CD4-positive, alpha-beta T cell treated with Interleukin-6 at 100 ng/mL for 8 hours (primary cell): ENCODE measurements around the gene SLC66A2.

ENCODE experiments used
- DNase-seq: peaks from one replicate; pipeline ENCODE4 v3.0.0-alpha.2; 2020; ENCODE audit warnings: mixed read lengths, low spot score

The SLC66A2 gene

DNA sequence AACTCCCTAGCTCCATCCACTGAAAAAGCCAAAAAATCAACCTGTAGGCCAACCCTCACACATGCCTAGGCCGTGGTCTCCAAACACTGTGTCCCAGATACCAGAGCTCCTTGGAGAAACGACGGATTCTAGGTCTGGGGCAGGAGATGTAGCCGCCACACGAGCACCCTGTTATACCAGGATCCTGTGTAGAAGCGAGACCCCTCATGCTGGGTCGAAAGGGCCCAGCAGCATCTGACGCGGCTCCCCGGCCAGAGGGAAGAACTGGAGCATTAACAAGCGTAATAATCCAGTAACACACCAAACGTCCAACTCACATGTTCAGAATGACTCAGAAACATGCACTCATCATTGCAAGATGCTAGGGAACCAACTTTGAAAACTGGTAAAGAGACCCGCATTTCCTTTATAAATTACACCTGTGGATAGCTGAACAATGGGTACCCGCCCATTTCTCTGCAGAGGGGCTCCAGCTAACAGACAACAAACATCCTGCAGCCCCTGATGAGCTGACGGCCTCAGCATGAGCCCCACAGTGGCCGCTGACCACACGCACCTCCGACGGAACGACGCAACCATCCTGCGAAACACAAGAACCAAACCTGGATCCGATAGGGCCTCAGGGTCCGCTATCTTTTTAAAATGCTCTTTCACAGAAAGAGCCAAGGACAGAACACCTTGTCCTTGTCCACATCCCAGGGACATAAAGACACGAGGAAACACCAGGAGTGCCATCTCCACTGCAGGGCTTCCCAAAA is 14.2 kb downstream of the SLC66A2 start:
- no peak for DNase-seq

DNA sequence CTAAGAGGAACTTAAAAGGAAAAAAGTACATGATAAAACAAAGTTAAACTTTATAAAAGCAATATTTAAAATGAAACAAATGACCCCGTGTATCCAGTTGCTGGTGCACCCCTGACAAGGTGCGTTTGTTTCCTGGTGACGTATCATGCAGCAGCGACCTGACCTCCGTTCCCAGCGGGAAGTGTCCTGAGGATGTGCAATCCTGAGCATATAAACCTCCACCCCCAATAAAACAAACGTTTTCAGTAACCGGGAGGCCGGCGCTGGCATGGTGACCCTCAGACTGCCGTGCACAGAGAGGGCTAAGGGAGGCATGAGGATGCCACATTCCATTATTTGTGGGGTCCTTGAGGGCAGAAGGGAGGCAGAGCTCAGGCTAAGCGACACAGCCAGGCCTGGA is 14.8 kb downstream of the SLC66A2 start:
- no peak for DNase-seq

DNA sequence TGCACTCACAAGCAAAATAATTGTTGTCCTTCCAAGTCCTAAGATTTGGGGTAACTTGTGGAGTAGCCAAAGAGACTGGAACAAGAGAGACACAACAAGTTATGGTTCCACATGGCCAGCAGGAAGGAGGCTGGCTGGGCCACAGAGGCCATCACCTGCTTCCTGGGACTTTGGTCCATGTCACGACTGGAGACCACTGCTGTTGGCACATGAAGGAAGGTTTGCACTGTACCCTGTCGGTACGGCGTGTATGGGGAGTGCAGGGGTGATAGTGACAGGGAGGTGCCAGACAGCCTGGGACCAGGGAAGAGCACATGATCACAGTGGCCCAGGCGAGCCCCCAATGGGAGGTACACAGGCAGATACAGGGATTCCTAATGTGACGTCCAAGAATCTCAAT is 15.5 kb downstream of the SLC66A2 start:
- no peak for DNase-seq

DNA sequence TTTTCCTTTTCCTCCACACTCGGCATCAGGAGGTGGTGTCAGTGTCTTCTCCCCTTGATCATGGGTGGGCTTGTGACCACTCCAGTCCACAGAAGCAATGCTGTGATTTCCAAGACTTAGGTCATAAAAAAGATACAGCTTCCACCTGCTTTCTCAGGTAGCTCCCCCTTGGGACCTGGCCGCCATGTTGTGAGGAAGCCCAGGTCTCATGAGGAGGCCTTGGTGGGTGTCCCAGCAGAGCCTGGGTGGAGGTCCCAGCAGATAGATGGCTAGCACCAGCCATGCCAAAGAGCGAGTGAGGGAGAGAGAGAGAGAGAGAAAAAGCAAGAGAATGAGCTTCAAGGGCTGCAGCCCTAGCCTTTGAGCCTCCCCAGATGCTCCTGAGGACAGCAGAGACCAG is 16.0 kb downstream of the SLC66A2 start:
- DNase-seq, result no peak

DNA sequence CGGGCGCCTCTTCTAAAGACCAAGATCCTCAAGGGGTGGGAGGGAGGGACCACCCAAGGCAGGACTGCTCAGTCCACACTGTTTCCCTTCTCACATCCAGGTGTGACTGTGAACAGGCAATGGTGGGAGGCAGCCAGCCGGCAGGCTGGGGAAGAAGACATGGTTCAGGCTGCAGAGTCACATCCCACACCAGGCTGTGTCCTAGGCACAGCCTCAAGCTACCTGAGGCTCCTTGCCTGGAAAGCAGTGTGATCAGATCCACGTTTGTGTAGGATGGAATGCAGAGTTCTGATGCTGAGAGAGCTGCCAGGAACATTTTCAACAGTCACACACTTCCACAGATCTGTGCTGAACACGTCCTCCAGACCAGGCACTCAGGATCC is 16.4 kb downstream of the SLC66A2 start:
- no peak for DNase-seq

DNA sequence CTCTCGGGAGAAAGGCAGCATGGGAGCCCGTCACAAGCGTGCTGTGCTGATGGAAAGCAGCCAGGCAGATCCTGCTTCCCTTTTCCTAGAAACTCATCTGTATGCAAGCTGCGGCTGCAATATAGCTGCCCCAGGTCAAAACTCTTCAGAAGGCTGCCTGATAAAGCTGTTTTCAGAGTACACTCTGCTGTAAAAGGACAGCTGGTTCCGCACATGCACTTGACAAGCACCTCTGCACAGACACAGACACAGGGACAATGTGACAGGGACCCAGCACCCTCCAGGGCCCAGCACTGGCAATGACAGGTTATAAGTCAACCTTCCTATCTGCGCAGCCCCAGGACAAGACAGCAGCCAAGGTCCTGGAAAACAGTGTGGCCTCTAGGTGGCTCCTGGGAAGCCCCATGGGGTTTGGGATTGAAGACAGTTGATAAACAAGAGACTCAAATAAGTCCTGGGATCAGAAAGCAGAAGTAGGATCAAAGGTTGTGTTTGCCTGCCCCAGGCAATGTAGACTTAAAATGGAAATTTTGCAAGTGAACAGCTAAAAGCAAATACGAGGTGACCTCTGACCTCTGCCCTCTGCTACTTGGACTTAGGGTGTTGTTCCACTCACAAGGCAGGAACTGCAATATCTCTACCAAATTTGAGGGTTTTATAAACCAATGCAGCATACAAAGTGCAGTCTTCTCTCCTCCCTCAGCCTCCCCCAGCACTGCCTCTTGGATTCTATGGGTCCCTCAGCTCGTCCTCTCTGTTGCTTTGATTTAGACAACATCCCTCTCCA is 16.9 kb downstream of the SLC66A2 start:
- no peak for DNase-seq

DNA sequence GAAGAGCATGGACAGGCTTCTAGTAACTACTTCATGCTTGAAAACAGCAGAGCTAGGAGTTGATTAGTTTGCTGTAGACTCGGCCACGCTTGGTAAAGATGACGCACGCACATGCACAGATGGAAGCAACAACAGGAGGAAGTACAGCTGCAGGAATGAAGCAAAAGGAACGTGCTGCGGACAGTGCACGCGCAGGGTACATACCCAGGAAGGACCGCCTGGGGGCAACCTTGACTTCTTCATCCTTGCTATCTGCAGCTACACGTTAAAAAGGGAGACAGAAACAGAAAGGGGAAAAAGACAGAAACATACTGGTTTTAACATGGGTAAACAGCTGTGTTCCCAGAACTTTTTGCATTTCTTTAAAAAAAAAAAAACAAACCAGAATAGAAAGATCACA is 17.7 kb downstream of the SLC66A2 start:
- DNase-seq, result no peak

DNA sequence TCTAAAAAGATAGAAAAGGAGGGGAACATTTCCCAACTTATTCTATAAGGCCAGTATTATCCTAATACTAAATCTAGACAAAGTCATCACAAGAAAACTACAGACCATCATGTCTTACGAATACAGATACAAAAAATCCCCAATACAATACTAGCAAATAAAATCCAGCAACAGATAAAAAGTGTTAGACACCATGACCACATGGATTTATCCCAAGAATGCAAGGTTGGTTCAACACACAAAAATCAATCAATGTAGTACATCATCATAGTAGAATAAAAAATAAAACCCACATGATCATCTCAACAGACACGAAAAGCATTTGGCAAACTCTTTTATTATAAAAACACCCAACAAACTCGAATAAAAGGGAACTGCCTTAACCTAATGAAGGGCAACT is 18.5 kb downstream of the SLC66A2 start:
- DNase-seq, result no peak

DNA sequence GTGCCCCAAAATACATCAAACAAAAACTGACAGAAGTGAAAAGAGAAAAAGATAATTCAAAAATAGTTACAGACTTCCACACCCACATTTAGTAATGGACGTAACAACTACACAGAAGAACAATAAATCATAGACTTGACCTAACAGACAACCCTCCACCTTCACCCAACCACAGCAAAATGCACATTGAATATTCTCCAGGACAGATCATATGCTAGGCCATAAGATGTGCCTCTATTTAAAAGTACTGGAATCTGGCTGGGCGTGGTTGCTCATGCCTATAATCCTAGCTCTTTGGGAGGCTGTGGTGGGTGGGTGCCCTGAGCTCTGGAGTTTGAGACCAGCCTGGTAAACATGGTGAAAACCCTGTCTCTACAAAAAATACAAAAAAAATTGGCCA is 20.0 kb downstream of the SLC66A2 start:
- no peak for DNase-seq

DNA sequence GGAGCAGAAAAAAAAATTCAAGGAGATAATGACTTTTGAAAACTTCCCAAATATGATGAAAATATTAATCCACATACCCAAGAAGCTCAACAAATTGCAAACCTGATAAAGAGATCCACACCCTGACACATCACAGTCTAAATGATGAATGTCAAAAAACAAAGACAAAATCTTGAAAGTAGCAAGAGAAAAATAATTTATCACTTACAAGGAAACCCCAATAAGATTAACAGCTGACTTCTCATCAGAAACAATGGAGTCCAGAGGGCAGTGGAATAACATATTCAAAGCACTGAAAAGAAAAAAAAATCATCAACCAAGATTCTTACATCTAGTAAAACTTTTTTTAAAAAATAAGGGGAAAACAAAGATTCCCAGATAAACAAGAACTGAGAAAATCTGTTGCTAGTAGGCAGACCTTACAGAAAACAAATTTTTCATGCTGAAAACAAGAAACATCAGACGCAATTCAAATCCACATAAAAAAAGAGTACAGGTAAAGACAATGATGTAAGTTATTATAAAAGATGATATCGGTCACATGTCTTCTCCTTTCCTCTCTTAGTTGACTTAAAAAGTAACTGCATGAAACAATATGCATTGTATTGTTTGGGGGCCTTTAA is 21.3 kb downstream of the SLC66A2 start:
- no peak for DNase-seq

DNA sequence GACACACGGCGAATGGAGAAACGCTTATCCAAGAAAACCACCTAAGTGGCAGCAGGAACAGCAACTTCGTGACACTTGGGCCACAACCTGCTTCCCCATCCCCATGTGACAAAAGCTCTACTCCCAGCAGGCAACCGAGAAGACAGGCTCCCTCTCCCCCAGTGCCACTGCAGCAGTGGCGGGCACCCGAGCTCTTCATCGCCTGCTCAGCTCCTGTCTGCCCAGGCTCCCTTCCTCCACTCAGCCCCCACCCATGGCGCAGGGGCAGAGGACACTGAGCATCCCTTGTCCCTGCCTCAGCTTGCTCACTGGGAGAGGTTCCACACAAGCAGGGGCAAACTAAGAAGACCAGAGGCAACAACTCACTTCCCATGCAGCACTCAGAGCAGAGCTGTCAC is 22.9 kb downstream of the SLC66A2 start:
- DNase-seq, result no peak

DNA sequence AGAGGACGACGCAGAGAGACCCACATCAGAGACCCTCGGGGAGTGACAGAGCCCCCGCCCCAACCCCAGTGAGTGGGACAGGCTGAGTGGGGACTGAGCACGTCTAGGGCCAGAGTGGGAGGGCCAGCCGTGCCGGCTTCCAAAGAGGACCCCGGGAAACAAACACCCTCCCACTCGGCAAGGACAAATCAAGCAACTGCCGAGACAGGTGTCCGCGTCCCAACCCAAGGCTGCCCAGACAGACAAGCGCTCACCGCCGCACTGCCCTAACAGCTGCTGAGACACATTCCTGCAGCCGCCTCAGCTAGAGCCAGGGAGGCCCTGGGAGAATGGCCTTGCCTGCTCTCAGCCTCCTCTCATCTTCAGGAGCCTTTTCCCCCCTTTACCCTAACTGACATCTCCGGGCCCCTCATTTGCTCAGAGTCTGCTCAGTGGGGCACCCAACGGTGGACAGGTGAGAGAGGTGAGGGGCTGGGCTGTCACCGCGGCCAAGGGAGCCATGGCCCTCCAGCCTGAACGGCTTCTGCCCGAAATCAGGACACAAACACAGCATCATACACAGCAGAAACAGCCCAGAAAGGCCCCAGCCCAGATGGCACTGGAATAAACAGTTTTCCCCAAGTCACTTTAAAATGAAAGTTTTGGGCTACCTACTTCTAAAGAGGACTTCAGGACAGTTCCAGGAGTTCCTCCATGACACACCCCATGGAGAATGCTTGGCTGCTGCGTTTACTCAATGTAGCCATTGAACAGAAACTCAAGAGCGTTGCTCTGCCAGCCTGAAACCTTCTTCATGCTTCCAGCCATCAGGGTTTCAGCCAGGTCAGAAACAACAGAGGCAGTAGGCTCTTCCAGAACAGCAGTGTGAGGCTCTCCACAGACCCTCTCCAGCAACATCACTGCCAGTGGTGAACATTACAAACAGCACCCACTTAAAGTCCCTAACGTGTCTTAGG is 23.6 kb downstream of the SLC66A2 start:
- DNase-seq, result no peak

DNA sequence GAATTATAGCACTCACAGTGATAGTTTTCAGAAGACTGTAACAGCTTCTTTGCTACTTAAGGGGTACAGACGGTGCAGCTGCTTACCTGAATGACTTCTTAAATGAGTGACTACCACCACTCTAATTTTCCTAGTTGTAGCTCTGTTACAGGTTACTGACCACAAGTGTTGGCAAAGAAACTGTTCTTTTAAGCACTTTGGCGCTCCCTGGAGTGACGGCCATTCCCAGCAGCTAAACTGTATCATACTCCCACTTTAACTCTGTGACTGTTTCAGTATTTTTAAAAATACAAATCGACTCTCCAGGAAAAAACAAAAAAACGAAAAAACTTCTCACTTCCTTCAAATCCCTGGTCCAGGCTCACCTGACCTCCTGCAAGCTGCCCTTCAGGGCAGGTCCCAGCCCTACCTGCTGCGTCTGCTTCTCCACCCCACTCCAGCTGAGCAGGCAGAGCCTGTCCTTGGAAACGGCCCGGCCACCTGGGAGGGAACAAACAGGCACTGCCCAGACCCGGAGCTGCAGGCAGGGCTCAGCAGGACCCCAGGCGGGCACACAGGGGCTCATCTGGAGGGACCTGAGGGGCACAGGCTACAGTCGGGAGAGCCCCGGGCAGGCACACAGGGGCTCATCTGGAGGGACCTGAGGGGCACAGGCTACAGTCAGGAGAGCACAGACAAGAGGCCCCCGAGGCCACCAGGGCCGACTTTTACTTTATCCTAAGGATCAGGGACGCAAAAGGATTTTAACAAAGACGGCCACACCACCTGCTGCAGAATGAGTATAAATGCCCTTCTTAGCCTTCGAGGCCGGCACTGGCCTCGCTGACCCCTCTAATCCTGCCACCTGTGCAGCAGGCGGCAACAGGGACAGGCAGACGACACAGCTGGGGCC is 24.5 kb downstream of the SLC66A2 start:
- no peak for DNase-seq

DNA sequence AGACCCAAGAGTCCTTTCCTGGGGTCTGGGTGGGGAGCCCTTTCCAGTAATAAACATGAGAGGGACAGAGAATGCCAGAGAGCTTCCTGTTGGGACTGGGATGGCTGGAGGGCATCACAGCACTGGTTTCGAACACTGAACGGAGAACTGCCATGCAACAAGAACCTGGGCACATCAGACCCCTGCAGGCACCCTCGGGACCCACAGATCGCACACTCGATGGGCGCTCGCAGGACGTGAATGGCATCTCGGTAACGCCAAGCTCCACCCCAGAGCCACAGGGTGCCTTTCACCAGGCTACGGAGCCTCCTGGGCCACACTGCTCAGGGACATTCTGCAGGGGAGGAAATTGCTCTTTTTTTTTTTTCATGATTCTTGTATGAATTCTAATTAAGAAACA is 25.1 kb downstream of the SLC66A2 start:
- DNase-seq, result no peak

DNA sequence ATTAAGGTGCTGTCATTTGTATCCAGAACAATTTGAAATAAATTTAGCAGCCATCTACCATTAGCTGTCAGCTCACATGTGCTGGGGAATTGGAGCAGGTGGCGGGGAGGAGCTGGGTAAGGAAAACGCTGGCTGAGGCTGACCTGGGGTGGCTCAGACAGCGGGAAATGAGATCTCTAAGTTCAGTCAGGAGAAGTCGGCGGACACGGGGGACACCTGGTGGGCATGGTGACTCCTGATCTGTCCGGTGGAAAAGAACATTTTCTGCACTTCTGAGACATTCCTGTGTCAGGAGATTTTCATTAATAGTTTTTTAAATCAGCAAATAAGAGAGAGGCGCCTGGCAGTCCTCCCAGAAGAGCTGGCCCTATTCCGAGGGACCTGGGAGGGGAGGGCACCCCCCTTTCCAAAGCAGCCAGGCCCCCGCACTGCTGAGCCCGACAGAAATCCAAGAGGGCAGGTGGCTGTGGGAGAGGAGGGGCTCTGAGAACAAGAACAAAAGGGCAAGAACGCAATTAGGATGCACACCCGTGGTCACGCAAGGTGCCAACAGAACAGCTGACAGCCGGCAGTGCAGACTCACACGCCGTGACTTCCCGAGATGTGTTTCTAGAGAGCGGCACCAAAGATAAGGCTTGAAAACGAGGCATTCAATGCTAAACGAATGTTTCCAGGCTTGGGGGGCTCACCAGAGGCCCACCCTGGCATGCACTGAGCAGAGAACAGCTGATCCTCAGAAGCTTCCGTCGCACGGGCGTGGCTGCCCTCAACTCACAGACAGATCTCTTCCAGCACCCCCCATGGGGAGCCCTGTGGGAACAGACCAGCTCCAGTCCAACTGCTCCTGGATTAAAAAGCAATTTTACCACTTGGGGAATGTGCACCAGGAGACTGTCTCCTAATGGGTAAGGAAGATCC is 26.4 kb downstream of the SLC66A2 start:
- DNase-seq, result no peak

DNA sequence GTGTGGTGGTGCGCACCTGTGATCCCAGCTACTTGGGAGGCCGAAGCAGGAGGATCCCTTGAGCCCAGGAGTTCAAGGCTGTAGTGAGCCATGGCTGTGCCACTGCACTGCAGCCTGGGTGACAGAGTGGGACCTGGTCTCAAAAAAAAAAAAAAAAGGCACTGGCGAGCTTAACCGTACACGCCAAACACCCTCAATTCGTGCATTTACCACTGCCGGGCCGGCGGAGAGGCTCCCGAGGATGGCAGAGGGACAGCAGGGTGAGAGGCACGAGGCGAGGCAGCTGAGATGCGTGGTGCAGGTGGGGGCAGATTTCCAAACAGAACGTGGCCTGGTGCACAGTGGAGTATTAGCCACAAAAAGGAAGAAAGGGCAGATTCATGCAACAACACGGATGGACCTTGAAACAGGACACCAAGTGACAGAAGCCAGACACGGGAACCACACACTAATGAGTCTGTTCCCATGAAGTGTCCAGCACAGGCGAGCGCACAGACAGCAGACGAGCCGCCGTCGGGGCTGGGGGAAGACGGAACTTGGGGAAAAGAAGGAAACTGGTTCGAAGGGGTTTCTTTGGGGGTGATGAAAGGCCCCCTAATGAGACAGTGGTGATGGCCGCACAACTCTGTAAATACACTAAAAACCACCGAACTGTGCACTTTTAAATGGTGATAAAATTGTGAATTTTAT is 27.4 kb downstream of the SLC66A2 start:
- DNase-seq, result no peak

DNA sequence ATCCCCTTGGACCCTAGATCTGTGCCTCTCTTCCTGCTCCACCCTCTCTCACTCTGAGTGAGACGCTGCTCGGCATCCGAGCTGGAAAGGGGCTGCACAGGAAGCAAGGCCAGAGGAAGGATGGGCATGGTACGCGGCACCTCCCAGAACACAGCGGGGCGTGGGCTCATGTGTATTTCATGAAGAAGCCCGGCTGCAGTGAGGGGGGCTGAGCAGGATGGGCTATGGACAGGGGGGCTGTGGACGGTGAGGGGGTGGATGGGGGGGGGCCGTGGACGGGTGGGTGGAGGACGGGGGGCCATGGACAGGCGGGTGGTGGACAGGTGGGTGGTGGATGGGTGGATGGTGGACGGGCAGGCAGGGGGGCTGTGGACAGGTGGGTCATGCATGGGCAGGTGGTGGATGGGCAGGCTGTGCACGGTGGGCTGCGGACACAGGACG is 28.5 kb downstream of the SLC66A2 start:
- no peak for DNase-seq

DNA sequence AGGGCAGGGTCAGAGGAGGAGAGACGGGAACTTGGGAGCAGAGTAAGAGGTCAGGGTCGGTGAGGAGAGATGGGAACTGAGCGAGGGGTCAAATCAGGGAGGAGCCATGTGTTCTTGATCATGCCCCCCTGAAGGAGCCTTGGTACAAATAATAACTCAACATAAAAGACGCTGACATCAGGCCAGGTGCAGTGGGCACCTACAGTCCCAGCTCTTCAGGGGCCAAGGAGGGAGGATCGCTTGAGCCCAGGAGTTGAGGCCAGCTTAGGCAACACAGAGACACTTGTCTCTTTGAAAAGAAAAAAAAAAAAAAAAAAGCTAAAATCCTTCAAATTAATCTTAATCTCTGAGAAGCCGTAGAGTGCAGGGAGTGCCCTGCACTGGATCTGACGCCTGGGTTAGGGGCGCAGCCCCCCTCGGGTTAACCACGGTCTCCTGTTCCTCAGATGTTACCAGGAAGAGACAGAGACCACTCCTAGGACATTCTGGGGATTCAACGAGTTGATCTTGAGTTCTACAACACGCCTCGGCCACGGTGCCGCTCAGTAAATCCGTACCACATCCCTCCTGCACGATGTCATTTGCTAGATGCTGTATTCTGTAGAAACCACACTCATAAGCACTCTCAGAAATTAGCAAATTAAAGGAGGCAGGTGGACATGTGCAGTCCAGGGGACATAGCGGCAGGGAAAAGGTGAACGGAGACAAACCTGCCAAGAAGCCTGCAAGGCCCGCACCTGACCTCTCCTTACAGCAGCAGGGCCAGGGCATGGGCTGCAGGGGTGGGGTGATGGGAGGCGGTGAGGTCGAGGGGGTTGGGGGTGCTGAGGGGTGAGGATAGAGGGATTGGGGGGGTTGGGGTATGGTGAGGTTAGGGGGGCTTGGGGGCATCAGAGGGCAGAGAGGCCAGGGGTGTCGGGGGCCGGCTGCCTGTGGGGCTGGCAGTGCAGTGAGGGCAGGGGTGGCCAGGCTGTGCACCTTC is 29.2 kb downstream of the SLC66A2 start:
- DNase-seq, result no peak
